HCT116 (cell line): ENCODE data around the gene ATAD5. TPM values are rescaled to one million over a fixed set of nuclear protein-coding genes. Genes with fewer than 3 reads are reported as not detected.
"Not testable (repeated sequence)": the region's sequence is repeated elsewhere in the genome, so short reads cannot be mapped to it uniquely, and the experiment has no call there.

ENCODE experiments used
- ATAC-seq: fragments of 200-7000 bp; cut with Tn5 transposase; 2 replicates; pipeline ENCODE4 v1.9.1; 2020; ENCODE audit warnings: mild to moderate bottlenecking, moderate library complexity
- BruUV-seq: library from RNA; stranded (reverse); fragments of 400-500 nt; replicated peaks from 2 replicates; lab custom pipeline; 2021; lab: Mats Ljungman, UMichigan
- CTCF ChIA-PET: fragments of 300-600 bp; sonication (Branson Sonifier 250); formaldehyde crosslinking; loops from one replicate; lab custom pipeline; 2021; ENCODE audit warnings: antibody characterized with exemption; lab: Charles Lee
- POLR2A ChIA-PET: fragments of 300-600, 350-600 bp; sonication (Branson Sonifier 250); formaldehyde crosslinking; loops from one replicate; lab custom pipeline; 2021; ENCODE audit warnings: antibody characterized with exemption; lab: Charles Lee
- RAD21 ChIA-PET, 2 experiments: fragments of 300-600 bp; sonication (Branson Sonifier 250); formaldehyde crosslinking; loops; one replicate each; lab custom pipeline; 2023; ENCODE audit warnings: low total read pairs in 2 of 2; ENCODE audit not compliant: uncharacterized antibody in 2 of 2, unreplicated experiment in 2 of 2, low non-redundant PET in 1 of 2; lab: Charles Lee
- DNase-seq: peaks from one replicate; pipeline ENCODE4 v3.0.0-alpha.2; 2010; ENCODE audit warnings: low read depth, low spot score
- H2AFZ ChIP-seq: fragments of 200-600 bp; shearing (Covaris generic), sonication (generic); 2 replicates; pipeline ENCODE4 v1.6.1; 2017; ENCODE audit warnings: low read depth, mixed run types, mixed read lengths, antibody characterized with exemption, low read length; ENCODE audit not compliant: poor library complexity, severe bottlenecking
- H3K27ac ChIP-seq: 2 replicates; pipeline ENCODE4 v1.5.1; 2012; ENCODE audit warnings: low read depth, low read length
- H3K27me3 ChIP-seq: fragments of 200-600 bp; sonication (generic); 2 replicates; pipeline ENCODE4 v1.6.1; 2016; ENCODE audit warnings: mixed run types, low read length, mixed read lengths; ENCODE audit not compliant: insufficient read depth
- H3K36me3 ChIP-seq, 2 experiments: fragments of 200-500 bp in 1 of 2; fragments of 200-600 bp in 1 of 2; sonication (Bioruptor generic) in 1 of 2; sonication (generic) in 1 of 2; 2 replicates each; pipeline versions ENCODE4 v1.5.1 to v1.6.1; 2014 to 2016; ENCODE audit warnings: low read length in 2 of 2, inconsistent platforms in 1 of 2, mixed read lengths in 1 of 2, mixed run types in 1 of 2; ENCODE audit not compliant: insufficient read depth in 2 of 2, control insufficient read depth in 1 of 2
- H3K4me1 ChIP-seq, 2 experiments: fragments of 200-600 bp in 1 of 2; sonication (generic) in 1 of 2; 2 replicates each; pipeline versions ENCODE4 v1.5.1 to v1.6.1; 2012 to 2017; ENCODE audit warnings: low read length in 2 of 2, inconsistent platforms in 1 of 2, mild to moderate bottlenecking in 1 of 2, mixed read lengths in 1 of 2, mixed run types in 1 of 2, moderate library complexity in 1 of 2; ENCODE audit not compliant: insufficient read depth in 2 of 2, control insufficient read depth in 1 of 2
- H3K4me2 ChIP-seq: fragments of 200-600 bp; sonication (generic); 2 replicates; pipeline ENCODE4 v1.6.1; 2017; ENCODE audit warnings: mixed run types, low read length, mixed read lengths
- H3K4me3 ChIP-seq, 2 experiments: fragments of 200-600 bp in 1 of 2; sonication (generic) in 1 of 2; replicated peaks in 1 of 2; 2 replicates each; pipeline ENCODE4 v1.5.1; 2011 to 2016; ENCODE audit warnings: low read length in 2 of 2, control low read depth in 1 of 2, low read depth in 1 of 2, mild to moderate bottlenecking in 1 of 2, mixed read lengths in 1 of 2, mixed run types in 1 of 2
- H3K79me2 ChIP-seq: fragments of 200-600 bp; sonication (generic); 2 replicates; pipeline ENCODE4 v1.6.1; 2017; ENCODE audit warnings: mild to moderate bottlenecking, mixed run types, low read length, moderate library complexity, mixed read lengths; ENCODE audit not compliant: insufficient read depth
- H3K9ac ChIP-seq: fragments of 200-600 bp; sonication (generic); 2 replicates; pipeline ENCODE4 v1.6.1; 2016; ENCODE audit warnings: low read length, mixed read lengths
- H3K9me2 ChIP-seq: fragments of 200-600 bp; sonication (generic), shearing (Covaris generic); 2 replicates; pipeline ENCODE4 v1.6.1; 2017; ENCODE audit warnings: mixed run types, mild to moderate bottlenecking, moderate library complexity; ENCODE audit not compliant: insufficient read depth
- H3K9me3 ChIP-seq, 2 experiments: fragments of 200-500 bp in 1 of 2; fragments of 200-600 bp in 1 of 2; sonication (Bioruptor generic) in 1 of 2; sonication (generic) in 1 of 2; 2 replicates each; pipeline ENCODE4 v1.6.1; 2014 to 2017; ENCODE audit warnings: low read length in 2 of 2, mixed read lengths in 2 of 2, inconsistent platforms in 1 of 2, low read depth in 1 of 2, mild to moderate bottlenecking in 1 of 2, mixed run types in 1 of 2, moderate library complexity in 1 of 2; ENCODE audit not compliant: control insufficient read depth in 1 of 2, insufficient read depth in 1 of 2
- H4K20me1 ChIP-seq: fragments of 200-600 bp; sonication (generic), shearing (Covaris generic); 2 replicates; pipeline ENCODE4 v1.6.1; 2017; ENCODE audit warnings: mixed run types, mild to moderate bottlenecking, moderate library complexity; ENCODE audit not compliant: insufficient read depth
- EGR1 ChIP-seq: IDR thresholded peaks from 2 replicates; pipeline ENCODE4 v1.6.1; 2012; ENCODE audit warnings: low read depth
- EZH2 ChIP-seq: fragments of 200-600 bp; sonication (generic); IDR thresholded peaks from 2 replicates; pipeline ENCODE4 v1.6.1; 2017; ENCODE audit warnings: antibody characterized with exemption, mixed run types
- EZH2phosphoT487 ChIP-seq: fragments of 200-600 bp; IDR thresholded peaks from 2 replicates; pipeline ENCODE4 v1.6.1; 2018; ENCODE audit warnings: antibody characterized with exemption, borderline replicate concordance
- FOSL1 ChIP-seq: IDR thresholded peaks from 2 replicates; pipeline ENCODE4 v1.6.1; 2012; ENCODE audit warnings: low read depth
- JUND ChIP-seq: IDR thresholded peaks from 2 replicates; pipeline ENCODE4 v1.6.1; 2012
- POLR2A ChIP-seq: IDR thresholded peaks from 2 replicates; pipeline ENCODE4 v1.7.0; 2011; ENCODE audit warnings: borderline replicate concordance; ENCODE audit not compliant: insufficient read depth, insufficient read length; ENCODE audit errors: extremely low read depth
- RAD21 ChIP-seq: IDR thresholded peaks from 2 replicates; pipeline ENCODE4 v1.6.1; 2012; ENCODE audit warnings: low read depth, mild to moderate bottlenecking
- SIN3A ChIP-seq: IDR thresholded peaks from 2 replicates; pipeline ENCODE4 v1.6.1; 2012; ENCODE audit warnings: low read depth
- SP1 ChIP-seq: IDR thresholded peaks from 2 replicates; pipeline ENCODE4 v1.6.1; 2012; ENCODE audit warnings: low read depth
- YY1 ChIP-seq: IDR thresholded peaks from 2 replicates; pipeline ENCODE4 v1.6.1; 2011; ENCODE audit warnings: low read length, low read depth, moderate library complexity, mild to moderate bottlenecking; ENCODE audit not compliant: insufficient replicate concordance; ENCODE audit errors: extremely low read depth
- ZFX ChIP-seq: fragments of 450-650 bp; IDR thresholded peaks from 2 replicates; pipeline ENCODE4 v1.6.1; 2017
- intact Hi-C: fragments of 100-400 bp; cut with micrococcal nuclease; formaldehyde crosslinking; loops from 2 replicates; pipeline ENCODE4 v1.10.0; 2022
- total RNA-seq: library from RNA; stranded (reverse); gene quantifications from one replicate; pipeline ENCODE4 v1.2.1, GENCODE V29; 2021; ENCODE audit not compliant: unreplicated experiment
- TF ChIP-seq, protein P1 (sequence below): IDR thresholded peaks from 2 replicates; pipeline ENCODE4 v1.6.1; 2012

The ATAD5 gene
- total RNA-seq, 1 experiment from 2014 or later: 9.5 TPM

DNA sequence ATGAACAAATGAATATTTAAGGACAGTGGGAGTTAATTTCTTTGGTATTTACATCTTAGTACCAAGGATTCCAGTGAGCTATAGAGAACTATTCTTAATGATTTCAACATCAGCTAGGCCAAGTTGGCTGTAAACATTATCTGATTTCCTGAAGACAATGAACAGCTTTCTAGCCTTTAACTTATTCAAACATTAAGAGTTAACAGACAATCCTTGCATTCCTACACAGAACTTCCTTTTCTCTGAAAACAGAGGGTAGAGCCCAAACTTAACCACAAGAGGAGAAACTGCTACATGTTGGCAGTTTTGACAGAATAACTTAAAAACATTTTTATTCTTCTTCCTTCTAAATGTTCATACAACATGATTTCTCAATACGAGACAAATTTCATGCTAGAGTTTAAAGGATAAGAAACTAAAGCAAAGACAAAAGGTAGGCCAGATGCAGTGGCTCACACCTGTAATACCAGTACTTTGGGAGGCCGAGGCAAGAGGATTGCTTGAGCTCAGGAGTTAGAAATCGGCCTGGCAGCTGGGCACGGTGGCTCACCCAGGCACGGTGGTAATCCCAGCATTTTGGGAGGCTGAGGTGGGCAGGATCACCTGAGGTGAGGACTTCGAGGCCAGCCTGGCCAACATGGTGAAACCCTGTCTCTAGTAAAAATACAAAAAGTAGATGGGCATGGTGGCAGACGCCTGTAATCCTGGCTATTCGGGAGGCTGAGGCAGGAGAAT is 11.6 kb upstream of the ATAD5 start:
- no peak for ATAC-seq
- peaks cover 91% of the 10 kb centered on the region for H3K79me2 ChIP-seq

DNA sequence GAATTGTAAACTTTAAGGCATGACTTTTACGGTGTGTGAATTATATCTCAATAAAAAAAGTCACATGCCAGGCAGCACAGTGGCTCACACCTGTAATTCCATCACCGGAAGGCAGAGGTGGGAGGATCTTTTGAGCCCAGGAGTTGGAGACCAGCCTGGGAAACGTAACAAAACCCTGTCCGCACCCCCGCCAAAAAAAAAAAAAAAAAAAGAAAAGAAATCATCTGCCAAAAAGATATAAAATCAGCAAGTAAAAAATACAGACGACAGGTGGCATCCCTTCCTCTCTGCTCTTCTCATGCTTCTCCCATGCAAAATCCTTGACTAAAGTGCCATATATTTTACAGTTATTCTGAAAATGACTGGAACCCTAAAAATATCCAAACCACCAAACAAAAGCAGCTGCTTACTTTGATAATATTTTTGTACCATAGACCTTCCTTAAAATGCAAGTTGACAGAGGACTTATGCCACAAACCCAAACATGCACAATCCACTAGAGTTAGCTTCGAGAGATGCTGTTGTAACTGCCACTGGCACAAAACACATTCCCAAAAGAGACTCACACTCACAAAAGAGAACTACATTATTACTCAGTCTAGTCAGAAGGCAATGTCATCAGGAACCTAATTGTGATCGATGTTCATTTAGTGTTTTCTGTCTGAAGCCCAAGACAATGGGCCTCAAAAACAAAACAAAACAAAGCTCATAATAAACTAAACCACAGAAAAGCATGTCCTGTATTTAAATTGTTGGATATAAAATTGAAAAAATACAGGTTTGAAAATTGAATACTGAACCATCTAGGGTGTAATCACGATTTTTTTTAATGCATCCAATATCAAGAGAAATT is 9.7 kb upstream of the ATAD5 start:
- Histone ChIP-seq H3K4me2 (no peak overlapping the region), H3K27me3 (no peaks in the 10 kb centered on the region), H3K4me3 (no peak overlapping the region), H3K9me2 (no peaks in the 10 kb centered on the region), H3K4me1 (peaks cover 15 to 31% of the 10 kb centered on the region in 2 experiments), H2AFZ (no peak overlapping the region), H4K20me1 (peaks cover 7% of the 10 kb centered on the region; the same call in 1 of the 2 replicates), H3K9me3 (no peaks in the 10 kb centered on the region), H3K27ac (no peak overlapping the region), H3K79me2 (peaks cover 72% of the 10 kb centered on the region), H3K9ac (no peak overlapping the region), H3K36me3 (peaks cover 0 to 4% of the 10 kb centered on the region in 2 experiments; a peak in 1 of 4 replicates)
- no peak for DNase-seq
- intact Hi-C loops: no loop called here
- ATAC-seq: no peak
- ChIA-PET RAD21 (no interaction called here), CTCF (interaction anchor here (0.6 kb wide), 2 partner anchors 15 to 703 kb away, joined by 3 to 5 read pairs; no protein-coding TSS in a partner anchor), POLR2A (no interaction called here)
- no peak for TF ChIP-seq EGR1
- TF ChIP-seq, protein P1, sequence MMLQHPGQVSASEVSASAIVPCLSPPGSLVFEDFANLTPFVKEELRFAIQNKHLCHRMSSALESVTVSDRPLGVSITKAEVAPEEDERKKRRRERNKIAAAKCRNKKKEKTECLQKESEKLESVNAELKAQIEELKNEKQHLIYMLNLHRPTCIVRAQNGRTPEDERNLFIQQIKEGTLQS: no peak
- TF ChIP-seq JUND: no peak
- no peak for TF ChIP-seq POLR2A
- no peak for TF ChIP-seq SIN3A
- TF ChIP-seq EZH2phosphoT487: no peak
- TF ChIP-seq SP1: no peak
- TF ChIP-seq YY1: no peak
- TF ChIP-seq ZFX: no peak
- TF ChIP-seq FOSL1: no peak
- no peak for TF ChIP-seq EZH2
- TF ChIP-seq RAD21: no peak
- no TSS peak for BruUV-seq

More for the DNA sequence above, 11.6 kb upstream of the ATAD5 start:
- ChIA-PET RAD21 (no interaction called here), POLR2A (no interaction called here), CTCF (no interaction called here)
- TF ChIP-seq EZH2: no peak
- H3K9me2 ChIP-seq: no peaks in the 10 kb centered on the region
- no TSS peak for BruUV-seq
- H4K20me1 ChIP-seq: peaks cover 7% of the 10 kb centered on the region; the same call in 1 of the 2 replicates
- no peaks in the 10 kb centered on the region for H3K9me3 ChIP-seq
- peaks cover 7 to 12% of the 10 kb centered on the region in 2 experiments; a peak in 2 of 4 replicates for H3K4me1 ChIP-seq
- intact Hi-C loops: no loop called here
- no peak overlapping the region for H3K4me2 ChIP-seq
- H3K4me3 ChIP-seq: no peak overlapping the region
- peaks cover 0 to 4% of the 10 kb centered on the region in 2 experiments; a peak in 1 of 4 replicates for H3K36me3 ChIP-seq
- no peak overlapping the region for H2AFZ ChIP-seq
- no peak for DNase-seq
- H3K27ac ChIP-seq: no peak overlapping the region
- H3K27me3 ChIP-seq: no peaks in the 10 kb centered on the region
- no peak overlapping the region for H3K9ac ChIP-seq

DNA sequence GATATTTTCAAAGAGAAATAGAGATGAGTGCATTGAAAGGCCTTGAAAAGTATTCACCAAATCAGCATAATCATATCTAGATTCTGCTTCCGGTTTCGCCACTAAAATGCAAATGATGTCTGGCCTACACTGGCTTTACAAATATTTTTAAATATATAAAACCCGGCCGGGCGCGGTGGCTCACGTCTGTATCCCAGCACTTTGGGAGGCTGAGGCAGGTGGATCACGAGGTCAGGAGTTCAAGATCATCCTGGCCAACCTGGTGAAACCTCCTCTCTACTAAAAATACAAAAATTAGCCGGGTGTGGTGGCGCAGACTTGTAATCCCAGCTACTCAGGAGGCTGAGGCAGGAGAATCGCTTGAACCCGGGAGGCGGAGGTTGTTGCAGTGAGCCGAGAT is 8.8 kb upstream of the ATAD5 start:
- H3K36me3 ChIP-seq, H2AFZ ChIP-seq, POLR2A ChIA-PET, intact Hi-C loops, H3K9me2 ChIP-seq, ATAC-seq, BruUV-seq, H3K9me3 ChIP-seq, H3K4me3 ChIP-seq, H3K27me3 ChIP-seq, H3K4me2 ChIP-seq, H3K27ac ChIP-seq, RAD21 ChIA-PET, DNase-seq, H4K20me1 ChIP-seq, H3K9ac ChIP-seq: not testable (repeated sequence)
- Histone ChIP-seq H3K79me2 (peaks cover 65% of the 10 kb centered on the region), H3K4me1 (peaks cover 15 to 33% of the 10 kb centered on the region in 2 experiments)
- CTCF ChIA-PET: interaction anchor here (0.6 kb wide), 1 partner anchor 704 kb away, joined by 3 read pairs; no protein-coding TSS in a partner anchor
